Endodermal cell (in vitro differentiated cells): ENCODE data around the gene EDC4. TPM values are rescaled to one million over a fixed set of nuclear protein-coding genes. Genes with fewer than 3 reads are reported as not detected.
A peak's percentile ranks its signal among the peaks of the same experiment; 100 is the strongest.
"Not testable (repeated sequence)": the region's sequence is repeated elsewhere in the genome, so short reads cannot be mapped to it uniquely, and the experiment has no call there.

ENCODE experiments used
- DNase-seq: peaks from one replicate; pipeline ENCODE4 v3.0.0-alpha.2; 2017
- H3K27ac ChIP-seq: 2 replicates; pipeline ENCODE4 v1.5.1; 2013; ENCODE audit warnings: mild to moderate bottlenecking, low read depth, low read length, moderate library complexity
- H3K27me3 ChIP-seq: 2 replicates; pipeline ENCODE4 v1.6.1; 2013; ENCODE audit warnings: mild to moderate bottlenecking, low read length, moderate library complexity; ENCODE audit not compliant: insufficient read depth, control insufficient read depth, poor library complexity, severe bottlenecking
- H3K36me3 ChIP-seq: 2 replicates; pipeline ENCODE4 v1.7.0; 2013; ENCODE audit warnings: mild to moderate bottlenecking, low read length, moderate library complexity; ENCODE audit not compliant: control insufficient read depth, insufficient read depth
- H3K4me1 ChIP-seq: one replicate; pipeline ENCODE4 v1.7.0; 2013; ENCODE audit warnings: low read length; ENCODE audit not compliant: control insufficient read depth, insufficient read depth
- H3K4me3 ChIP-seq: 2 replicates; pipeline ENCODE4 v1.5.1; 2013; ENCODE audit warnings: mild to moderate bottlenecking, low read length, moderate library complexity
- H3K9ac ChIP-seq: 2 replicates; pipeline ENCODE4 v1.6.1; 2013; ENCODE audit warnings: mild to moderate bottlenecking, low read length, moderate library complexity; ENCODE audit not compliant: poor library complexity, severe bottlenecking; ENCODE audit errors: extremely low read depth
- H3K9me3 ChIP-seq: 2 replicates; pipeline ENCODE4 v1.6.1; 2013; ENCODE audit warnings: mild to moderate bottlenecking, low read length, moderate library complexity; ENCODE audit not compliant: control insufficient read depth
- H3K27ac Mint-ChIP-seq: 2 replicates; pipeline ENCODE4 v1.8.0; 2020; ENCODE audit warnings: mixed read lengths
- H3K27me3 Mint-ChIP-seq: 2 replicates; pipeline ENCODE4 v1.8.0; 2021; ENCODE audit warnings: mild to moderate bottlenecking, mixed read lengths; ENCODE audit not compliant: insufficient read depth
- H3K36me3 Mint-ChIP-seq: 2 replicates; pipeline ENCODE4 v1.8.0; 2020; ENCODE audit warnings: low read depth, mixed read lengths
- H3K4me1 Mint-ChIP-seq: 2 replicates; pipeline ENCODE4 v1.8.0; 2020; ENCODE audit warnings: mixed read lengths
- H3K4me3 Mint-ChIP-seq: 2 replicates; pipeline ENCODE4 v1.8.0; 2020; ENCODE audit warnings: mild to moderate bottlenecking, moderate library complexity, mixed read lengths
- H3K9me3 Mint-ChIP-seq: 2 replicates; pipeline ENCODE4 v1.8.0; 2020; ENCODE audit warnings: mild to moderate bottlenecking, mixed read lengths
- WGBS, 2 experiments: methylation state at CpG; one replicate each; pipeline versions ENCODE4 v1.1.5 to v1.1.7; 2013; ENCODE audit warnings: missing lambda C conversion rate in 2 of 2, mixed read lengths in 1 of 2; ENCODE audit not compliant: insufficient coverage in 1 of 2, insufficient read length in 1 of 2; 5-methylcytosine and 5-hydroxymethylcytosine counted together
- total RNA-seq, 2 donors: library from RNA; stranded (reverse); fragmentation: NEBNext Ultra II Directional in 1 of 2; extraction: Animal tissue kit (Norgen Biotek cat#: 25700) in 1 of 2; gene quantifications; 2 replicates in 1 of 2; 3 replicates in 1 of 2; pipeline ENCODE4 v1.2.1, GENCODE V29; 2021
- TF ChIP-seq, protein P1 (sequence below): fragments of 200-600 bp; sonication (generic); conservative IDR thresholded peaks from 2 replicates; pipeline ENCODE4 v1.5.0; 2021; ENCODE audit warnings: antibody characterized with exemption, mild to moderate bottlenecking

Gene EDC4
- total RNA-seq, 2 donors from 2014 or later: 69.2 to 74.3 TPM

- H3K9ac ChIP-seq: no peak overlapping the region
- H3K9me3 ChIP-seq: no peaks in the 10 kb centered on the region
- Mint-ChIP-seq H3K4me3 (no peak overlapping the region), H3K9me3 (no peaks in the 10 kb centered on the region), H3K27ac (no peak overlapping the region), H3K4me1 (peaks cover 22% of the 10 kb centered on the region), H3K27me3 (no peaks in the 10 kb centered on the region), H3K36me3 (peaks cover 51% of the 10 kb centered on the region)
- H3K4me3 ChIP-seq: no peak overlapping the region
- H3K27me3 ChIP-seq: no peaks in the 10 kb centered on the region
- peaks cover 80% of the 10 kb centered on the region for H3K36me3 ChIP-seq
- 92 to 94% methylated on average over 7 to 11 of the region's 11 CpGs for WGBS, 2 experiments
- H3K4me1 ChIP-seq: no peaks in the 10 kb centered on the region
- DNase-seq: no peak
- H3K27ac ChIP-seq: no peak overlapping the region
- TF ChIP-seq, protein P1, sequence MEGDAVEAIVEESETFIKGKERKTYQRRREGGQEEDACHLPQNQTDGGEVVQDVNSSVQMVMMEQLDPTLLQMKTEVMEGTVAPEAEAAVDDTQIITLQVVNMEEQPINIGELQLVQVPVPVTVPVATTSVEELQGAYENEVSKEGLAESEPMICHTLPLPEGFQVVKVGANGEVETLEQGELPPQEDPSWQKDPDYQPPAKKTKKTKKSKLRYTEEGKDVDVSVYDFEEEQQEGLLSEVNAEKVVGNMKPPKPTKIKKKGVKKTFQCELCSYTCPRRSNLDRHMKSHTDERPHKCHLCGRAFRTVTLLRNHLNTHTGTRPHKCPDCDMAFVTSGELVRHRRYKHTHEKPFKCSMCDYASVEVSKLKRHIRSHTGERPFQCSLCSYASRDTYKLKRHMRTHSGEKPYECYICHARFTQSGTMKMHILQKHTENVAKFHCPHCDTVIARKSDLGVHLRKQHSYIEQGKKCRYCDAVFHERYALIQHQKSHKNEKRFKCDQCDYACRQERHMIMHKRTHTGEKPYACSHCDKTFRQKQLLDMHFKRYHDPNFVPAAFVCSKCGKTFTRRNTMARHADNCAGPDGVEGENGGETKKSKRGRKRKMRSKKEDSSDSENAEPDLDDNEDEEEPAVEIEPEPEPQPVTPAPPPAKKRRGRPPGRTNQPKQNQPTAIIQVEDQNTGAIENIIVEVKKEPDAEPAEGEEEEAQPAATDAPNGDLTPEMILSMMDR: no peak
These were observed 9.9 kb upstream of the EDC4 start for GRCh38 chr16:67862623-67863583.

- H3K4me3 Mint-ChIP-seq, H3K27me3 ChIP-seq, H3K9me3 ChIP-seq, H3K9ac ChIP-seq, H3K27ac Mint-ChIP-seq, H3K4me1 ChIP-seq, H3K9me3 Mint-ChIP-seq, H3K4me3 ChIP-seq, H3K27ac ChIP-seq, DNase-seq, H3K27me3 Mint-ChIP-seq: not testable (repeated sequence)
- peaks cover 83% of the 10 kb centered on the region for H3K36me3 ChIP-seq
- Mint-ChIP-seq H3K4me1 (peaks cover 16% of the 10 kb centered on the region), H3K36me3 (peaks cover 47% of the 10 kb centered on the region)
- 94 to 97% methylated on average over 5 to 6 of the region's 6 CpGs for WGBS, 2 experiments
These were observed 8.8 kb upstream of the EDC4 start for GRCh38 chr16:67864044-67864443.

GRCh38 chr16:67864594-67864993 lies 8.3 kb upstream of the EDC4 start:
- peaks cover 16% of the 10 kb centered on the region for H3K4me1 Mint-ChIP-seq
- DNase-seq: peak; percentile 63
- no peak overlapping the region for H3K27ac ChIP-seq
- H3K27me3 ChIP-seq: no peaks in the 10 kb centered on the region
- H3K9ac ChIP-seq: no peak overlapping the region
- 75 to 93% methylated on average over 2 of the region's 2 CpGs for WGBS, 2 experiments
- H3K9me3 Mint-ChIP-seq: no peaks in the 10 kb centered on the region
- TF ChIP-seq, protein P1: no peak
- H3K4me1 ChIP-seq: no peaks in the 10 kb centered on the region
- peaks cover 85% of the 10 kb centered on the region for H3K36me3 ChIP-seq
- peaks cover 46% of the 10 kb centered on the region for H3K36me3 Mint-ChIP-seq
- no peaks in the 10 kb centered on the region for H3K9me3 ChIP-seq
- H3K4me3 ChIP-seq: no peak overlapping the region
- peak overlapping the region; percentile 42 for H3K27ac Mint-ChIP-seq
- H3K4me3 Mint-ChIP-seq: no peak overlapping the region
- H3K27me3 Mint-ChIP-seq: no peaks in the 10 kb centered on the region
